OCI-M2 (cell line): ENCODE data around the gene APMAP.

Source experiments
- DNase-seq: peaks from one replicate; lab custom pipeline; 2025; ENCODE audit not compliant: unreplicated experiment; lab: John Stamatoyannopoulos, UW

Gene APMAP

GRCh38 chr20:24969186-24970029 lies 23.1 kb downstream of the APMAP start:
- DNase-seq: no peak

- no peak for DNase-seq
Measured at GRCh38 chr20:24968278-24968800, 24.2 kb downstream of the APMAP start.

GRCh38 chr20:24966317-24967012 lies 26.1 kb downstream of the APMAP start:
- DNase-seq: no peak

GRCh38 chr20:24965065-24965919 lies 27.3 kb downstream of the APMAP start:
- DNase-seq: no peak

- no peak for DNase-seq
Measured at GRCh38 chr20:24964506-24964840, 28.1 kb downstream of the APMAP start.

GRCh38 chr20:24963672-24964505 lies 28.7 kb downstream of the APMAP start:
- DNase-seq: no peak

GRCh38 chr20:24962510-24962909 lies 30.0 kb downstream of the APMAP start:
- DNase-seq: no peak

- DNase-seq: no peak
Measured at GRCh38 chr20:24962182-24962492, 30.4 kb downstream of the APMAP start.

GRCh38 chr20:24961384-24962181 lies 31.0 kb downstream of the APMAP start:
- no peak for DNase-seq

- no peak for DNase-seq
Measured at GRCh38 chr20:24960861-24961260, 31.7 kb downstream of the APMAP start.

GRCh38 chr20:24960302-24960801 lies 32.2 kb downstream of the APMAP start:
- DNase-seq: no peak

GRCh38 chr20:24959591-24960301 lies 32.8 kb downstream of the APMAP start:
- no peak for DNase-seq

GRCh38 chr20:24958506-24959385 lies 33.8 kb downstream of the APMAP start:
- DNase-seq: no peak

- DNase-seq: no peak
Measured at GRCh38 chr20:24957326-24958016, 35.1 kb downstream of the APMAP start.

GRCh38 chr20:24956001-24956841 lies 36.3 kb downstream of the APMAP start:
- DNase-seq: no peak

- DNase-seq: no peak
Measured at GRCh38 chr20:24955045-24955444, 37.5 kb downstream of the APMAP start.

- DNase-seq: no peak
Measured at GRCh38 chr20:24954566-24954965, 38.0 kb downstream of the APMAP start.
